ENCODE results near the gene WFDC6. TPM values are rescaled to one million over a fixed set of nuclear protein-coding genes. Genes with fewer than 3 reads are reported as not detected.

Gene WFDC6
- total and polyA plus RNA-seq, 2 of the 8 experiments (the other 6 are each of a cell fraction or from before 2014, with no cell fraction given): not detected

DNA sequence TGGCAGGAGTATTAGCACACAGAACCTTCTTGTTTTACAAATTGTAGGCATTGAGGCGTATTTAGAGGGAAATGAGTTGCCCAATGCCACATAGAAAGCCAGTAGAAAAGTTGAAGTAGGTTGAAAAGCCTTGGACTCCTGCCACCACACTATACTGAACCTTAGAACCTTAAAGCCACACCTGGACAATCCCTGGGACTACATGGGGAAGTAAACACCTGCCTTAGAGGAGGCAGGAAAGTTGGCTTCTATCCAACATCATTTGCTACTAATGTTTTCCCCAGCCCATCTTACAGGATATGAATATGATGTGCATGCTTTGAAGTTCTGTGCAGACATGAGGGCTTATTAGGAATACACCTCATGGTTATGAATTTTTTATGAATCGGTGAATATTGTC, 13.2 kb upstream of the WFDC6 start:
- no peak overlapping the region for H4K8ac ChIP-seq (ENCODE audit: extremely low read depth, insufficient read depth, low read length)
- peaks cover 4% of the 10 kb centered on the region; the same call in 1 of the 2 replicates for H3K23me2 ChIP-seq (ENCODE audit: low read depth, low read length)
- H3K27me3 ChIP-seq (replicated peaks in 1 of 4; ENCODE audit: control insufficient read depth in 3 of 4, extremely low read depth in 1 of 4, insufficient read depth in 3 of 4, low read length in 3 of 4): no peaks in the 10 kb centered on the region
- H2BK20ac ChIP-seq (ENCODE audit: low read length): no peak overlapping the region
- H3K79me2 ChIP-seq (ENCODE audit: control insufficient read depth in 1 of 2, insufficient read depth in 2 of 2, low read length in 2 of 2): no peaks in the 10 kb centered on the region
- H2AFZ ChIP-seq (ENCODE audit: low read length): no peak overlapping the region
- ChIA-PET POLR2A (ENCODE audit: partially characterized antibody) (no interaction called here), CTCF (ENCODE audit: partially characterized antibody) (interaction anchor here (6.2 kb wide), 1 partner anchor 218 kb away, joined by 73 read pairs; no protein-coding TSS in a partner anchor)
- no peak overlapping the region for H2AK5ac ChIP-seq (ENCODE audit: low read depth, low read length)
- TF ChIP-seq JUND (IDR thresholded peaks at IDR 0.05; ENCODE audit: low read length): no peak
- H3K27ac ChIP-seq (ENCODE audit: low read depth, low read length): no peak overlapping the region
- H2BK15ac ChIP-seq (ENCODE audit: low read length): no peak overlapping the region
- H3K9ac ChIP-seq (replicated peaks in 1 of 4; ENCODE audit: extremely low read depth in 1 of 4, low read depth in 3 of 4, low read length in 3 of 4): no peak overlapping the region
- no peaks in the 10 kb centered on the region for H3K4me1 ChIP-seq (replicated peaks in 1 of 4; ENCODE audit: control insufficient read depth in 3 of 4, insufficient read depth in 4 of 4, low read length in 3 of 4)
- no peaks in the 10 kb centered on the region; a peak in 2 of 4 replicates for H3K9me3 ChIP-seq (ENCODE audit: insufficient read depth in 2 of 2, low read depth in 1 of 2, low read length in 1 of 2)
- WGBS, 2 experiments (ENCODE audit: extremely low coverage in 1 of 2, insufficient coverage in 1 of 2, insufficient read length in 1 of 2, insufficient replicate concordance in 2 of 2, low coverage in 1 of 2, low lambda C conversion rate in 2 of 2, missing lambda C conversion rate in 1 of 2): 89% methylated on average over 2 of the region's 2 CpGs; no CpG with 5 or more reads in 1 of the 2 experiments
- no peak overlapping the region for H2BK12ac ChIP-seq (ENCODE audit: low read depth, low read length)
- no peak overlapping the region for H4K91ac ChIP-seq (replicated peaks; ENCODE audit: insufficient read length, low read length)
- H4K20me1 ChIP-seq (replicated peaks in 1 of 2; ENCODE audit: control insufficient read depth in 1 of 2, insufficient read depth in 2 of 2, low read length in 2 of 2): no peaks in the 10 kb centered on the region
- no peak overlapping the region for H3K4me3 ChIP-seq (ENCODE audit: extremely low read depth in 1 of 4, insufficient read depth in 2 of 4, low read depth in 3 of 4, low read length in 4 of 4)
- no peak overlapping the region for H3K56ac ChIP-seq (replicated peaks; ENCODE audit: insufficient read length, low read depth, low read length)
- DNase-seq (ENCODE audit: low read depth in 1 of 2, low spot score in 2 of 2) (no peak), FAIRE-seq (no peak)
- no peaks in the 10 kb centered on the region for H3K36me3 ChIP-seq (ENCODE audit: control insufficient read depth in 2 of 4, insufficient read depth in 4 of 4, low read length in 3 of 4)
- no peak overlapping the region for H2BK5ac ChIP-seq (ENCODE audit: low read depth, low read length)
- H3K14ac ChIP-seq (ENCODE audit: insufficient read length): no peak overlapping the region
- no peaks in the 10 kb centered on the region for H3K79me1 ChIP-seq (ENCODE audit: low read depth, low read length)
- H3K18ac ChIP-seq (ENCODE audit: extremely low read depth, low read length): no peak overlapping the region
- H2BK120ac ChIP-seq (replicated peaks; ENCODE audit: low read depth, low read length): no peak overlapping the region
- no peak overlapping the region for H3K4me2 ChIP-seq (ENCODE audit: insufficient read depth in 1 of 2, low read depth in 2 of 2, low read length in 2 of 2)
- no peak overlapping the region for H3K4ac ChIP-seq (replicated peaks; ENCODE audit: insufficient read length, low read depth, low read length)
- no peak overlapping the region for H3K23ac ChIP-seq (ENCODE audit: insufficient read length)
- H4K5ac ChIP-seq (ENCODE audit: insufficient read length, low read depth, low read length): no peak overlapping the region
